VCaP (cell line): ENCODE data around the gene NRP2.

Experiments used
- H3K27ac ChIP-seq: fragments of 450-650 bp; 2 replicates; pipeline ENCODE4 v1.5.1; 2017
- CTCF ChIP-seq: fragments of 450-650 bp; conservative IDR thresholded peaks from 2 replicates; pipeline ENCODE4 v1.5.1; 2017; ENCODE audit warnings: mild to moderate bottlenecking, moderate library complexity

Gene NRP2

GRCh38 chr2:205654878-205655605 lies 27.3 kb upstream of the NRP2 start:
- no peak for TF ChIP-seq CTCF
- no peak overlapping the region for H3K27ac ChIP-seq

GRCh38 chr2:205655779-205656456 lies 26.4 kb upstream of the NRP2 start:
- H3K27ac ChIP-seq = no peak overlapping the region
- no peak for TF ChIP-seq CTCF

GRCh38 chr2:205656461-205656860 lies 25.8 kb upstream of the NRP2 start:
- TF ChIP-seq CTCF = no peak
- no peak overlapping the region for H3K27ac ChIP-seq

GRCh38 chr2:205656941-205657340 lies 25.4 kb upstream of the NRP2 start:
- H3K27ac ChIP-seq = no peak overlapping the region
- no peak for TF ChIP-seq CTCF

- TF ChIP-seq CTCF = no peak
- no peak overlapping the region for H3K27ac ChIP-seq
Observed at GRCh38 chr2:205657579-205657978, 24.7 kb upstream of the NRP2 start.

- TF ChIP-seq CTCF = no peak
- H3K27ac ChIP-seq = no peak overlapping the region
Observed at GRCh38 chr2:205658068-205658467, 24.2 kb upstream of the NRP2 start.

GRCh38 chr2:205658572-205658971 lies 23.7 kb upstream of the NRP2 start:
- H3K27ac ChIP-seq = no peak overlapping the region
- TF ChIP-seq CTCF = no peak
